Activated naive CD4-positive, alpha-beta T cell (primary cell): ENCODE measurements around the gene KIAA1755.

Experiments used
- DNase-seq, 4 experiments: peaks; one replicate each; lab custom pipeline; 2025; lab: John Stamatoyannopoulos, UW

KIAA1755 gene

GRCh38 chr20:38260378-38261053 lies at the start of gene KIAA1755:
TSS of gene KIAA1755 (minus strand) at chr20:38260735. CDS start at chr20:38260500, 235 bp downstream.
- DNase-seq = no peak

- no peak for DNase-seq
Measured at GRCh38 chr20:38308447-38308846, 47.9 kb upstream of the KIAA1755 start.

- no peak for DNase-seq
Measured at GRCh38 chr20:38308047-38308438, 47.5 kb upstream of the KIAA1755 start.

- DNase-seq = no peak
Measured at GRCh38 chr20:38307371-38308046, 47.0 kb upstream of the KIAA1755 start.

GRCh38 chr20:38306379-38306778 lies 45.8 kb upstream of the KIAA1755 start:
- no peak for DNase-seq

- no peak for DNase-seq
Measured at GRCh38 chr20:38305541-38305940, 45.0 kb upstream of the KIAA1755 start.

GRCh38 chr20:38304845-38305447 lies 44.4 kb upstream of the KIAA1755 start:
- DNase-seq = no peak

GRCh38 chr20:38303908-38304379 lies 43.4 kb upstream of the KIAA1755 start, which contains the start of gene BPI:
TSS of gene BPI (plus strand) at chr20:38304156. CDS start at chr20:38304224, 68 bp downstream.
- DNase-seq = no peak

GRCh38 chr20:38302786-38303185 lies 42.3 kb upstream of the KIAA1755 start:
- no peak for DNase-seq

GRCh38 chr20:38301309-38301708 lies 40.8 kb upstream of the KIAA1755 start:
- DNase-seq = no peak

GRCh38 chr20:38300438-38300837 lies 39.9 kb upstream of the KIAA1755 start:
- DNase-seq = no peak

- DNase-seq = no peak
Measured at GRCh38 chr20:38299963-38300362, 39.4 kb upstream of the KIAA1755 start.

GRCh38 chr20:38298768-38299288 lies 38.3 kb upstream of the KIAA1755 start:
- no peak for DNase-seq

GRCh38 chr20:38297916-38298674 lies 37.6 kb upstream of the KIAA1755 start:
- no peak for DNase-seq

- DNase-seq = no peak
Measured at GRCh38 chr20:38296433-38296832, 35.9 kb upstream of the KIAA1755 start.

- DNase-seq = no peak
Measured at GRCh38 chr20:38295811-38296210, 35.3 kb upstream of the KIAA1755 start.

- no peak for DNase-seq
Measured at GRCh38 chr20:38294076-38294591, 33.6 kb upstream of the KIAA1755 start.

- no peak for DNase-seq
Measured at GRCh38 chr20:38293491-38294065, 33.0 kb upstream of the KIAA1755 start.

- DNase-seq = no peak
Measured at GRCh38 chr20:38291966-38292365, 31.4 kb upstream of the KIAA1755 start.

- no peak for DNase-seq
Measured at GRCh38 chr20:38290829-38291814, 30.6 kb upstream of the KIAA1755 start.
